Measurements from ENCODE around the gene TBC1D22A.

Gene TBC1D22A

DNA sequence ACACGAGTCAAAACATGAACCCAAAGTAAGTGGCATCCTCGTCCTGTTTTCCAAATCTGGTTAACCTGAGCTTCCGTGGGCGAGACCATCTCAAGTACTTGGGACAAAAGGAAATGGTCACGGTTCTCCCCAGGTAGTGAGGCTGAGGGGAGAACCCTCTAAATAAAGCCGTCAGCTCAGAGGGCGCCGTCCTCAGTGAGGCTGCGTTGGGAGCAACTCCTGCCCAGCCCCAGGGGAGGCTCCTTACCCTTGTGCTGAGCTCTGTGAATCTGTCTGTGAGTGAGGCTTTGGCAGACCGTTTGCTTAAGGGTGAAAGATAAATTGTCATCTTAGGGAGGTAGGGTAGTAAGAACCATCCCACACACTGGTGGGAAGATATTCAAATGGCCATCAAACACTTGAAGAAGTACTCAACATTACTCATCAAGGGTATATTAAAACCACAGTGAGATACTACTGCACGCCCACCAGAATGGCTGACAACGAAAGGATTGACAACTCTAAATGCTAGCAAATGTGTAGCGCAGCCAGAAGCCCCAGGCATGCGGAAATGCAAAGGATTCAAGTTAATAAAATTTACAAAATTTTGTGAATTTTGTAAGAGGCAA lies 321.0 kb downstream of the TBC1D22A start:
- Histone ChIP-seq H3K4me3 (ENCODE audit: low read length in 2 of 2) (no peak overlapping the region), H3K9me3 (ENCODE audit: control insufficient read depth in 2 of 2, low read length in 2 of 2) (peaks cover 0 to 2% of the 10 kb centered on the region in 2 donors), H3K36me3 (ENCODE audit: control insufficient read depth in 2 of 2, insufficient read depth in 2 of 2, low read length in 2 of 2) (no peaks in the 10 kb centered on the region), H3K27me3 (ENCODE audit: control insufficient read depth in 1 of 2, insufficient read depth in 2 of 2, low read length in 2 of 2) (no peaks in the 10 kb centered on the region), H3K4me1 (ENCODE audit: control insufficient read depth, insufficient read depth, low read length) (no peaks in the 10 kb centered on the region), H3K27ac (ENCODE audit: low read length) (no peak overlapping the region), H3K9ac (ENCODE audit: low read length in 2 of 2) (no peak overlapping the region)

- Histone ChIP-seq H3K9ac (ENCODE audit: low read length in 2 of 2) (no peak overlapping the region), H3K27ac (ENCODE audit: low read length) (no peak overlapping the region), H3K4me3 (ENCODE audit: low read length in 2 of 2) (no peak overlapping the region), H3K4me1 (ENCODE audit: control insufficient read depth, insufficient read depth, low read length) (no peaks in the 10 kb centered on the region), H3K9me3 (ENCODE audit: control insufficient read depth in 2 of 2, low read length in 2 of 2) (no peaks in the 10 kb centered on the region), H3K27me3 (ENCODE audit: control insufficient read depth in 1 of 2, insufficient read depth in 2 of 2, low read length in 2 of 2) (no peaks in the 10 kb centered on the region), H3K36me3 (ENCODE audit: control insufficient read depth in 2 of 2, insufficient read depth in 2 of 2, low read length in 2 of 2) (no peaks in the 10 kb centered on the region)
These were observed 321.8 kb downstream of the TBC1D22A start for GRCh38 chr22:47084226-47084625.

DNA sequence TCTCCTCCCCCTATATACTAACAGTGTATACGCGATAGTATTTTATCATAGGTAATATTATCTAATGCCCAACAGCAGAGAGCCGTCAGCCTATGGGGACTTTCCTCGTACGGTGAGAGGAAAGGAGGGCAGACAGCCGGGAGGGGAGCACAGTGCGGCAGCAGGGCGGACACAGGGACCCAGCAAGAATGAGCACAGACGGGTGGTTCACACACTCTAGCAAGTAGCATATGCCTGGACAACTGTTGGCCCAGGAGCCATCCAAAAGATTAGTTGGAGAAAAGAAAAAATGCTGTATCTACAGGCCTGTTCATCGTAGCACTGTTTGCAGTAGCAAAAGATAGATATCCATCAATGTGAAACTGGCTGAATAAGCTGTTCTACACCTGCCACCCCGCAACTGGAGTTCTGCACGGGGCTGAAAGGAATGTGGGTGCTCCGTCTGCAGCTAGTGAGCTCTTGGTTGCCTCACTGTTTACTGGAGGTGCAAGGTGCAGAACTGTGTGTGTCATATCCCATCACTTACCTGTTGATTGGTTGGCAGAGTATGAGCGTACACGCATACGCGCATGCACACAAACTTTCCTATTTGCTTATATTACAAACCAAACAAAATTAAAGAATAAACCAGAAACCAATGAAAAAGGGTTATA lies 324.3 kb downstream of the TBC1D22A start:
- Histone ChIP-seq H3K4me1 (ENCODE audit: control insufficient read depth, insufficient read depth, low read length) (peaks cover 6% of the 10 kb centered on the region), H3K4me3 (ENCODE audit: low read length in 2 of 2) (no peak overlapping the region), H3K9ac (ENCODE audit: low read length in 2 of 2) (no peak overlapping the region)

DNA sequence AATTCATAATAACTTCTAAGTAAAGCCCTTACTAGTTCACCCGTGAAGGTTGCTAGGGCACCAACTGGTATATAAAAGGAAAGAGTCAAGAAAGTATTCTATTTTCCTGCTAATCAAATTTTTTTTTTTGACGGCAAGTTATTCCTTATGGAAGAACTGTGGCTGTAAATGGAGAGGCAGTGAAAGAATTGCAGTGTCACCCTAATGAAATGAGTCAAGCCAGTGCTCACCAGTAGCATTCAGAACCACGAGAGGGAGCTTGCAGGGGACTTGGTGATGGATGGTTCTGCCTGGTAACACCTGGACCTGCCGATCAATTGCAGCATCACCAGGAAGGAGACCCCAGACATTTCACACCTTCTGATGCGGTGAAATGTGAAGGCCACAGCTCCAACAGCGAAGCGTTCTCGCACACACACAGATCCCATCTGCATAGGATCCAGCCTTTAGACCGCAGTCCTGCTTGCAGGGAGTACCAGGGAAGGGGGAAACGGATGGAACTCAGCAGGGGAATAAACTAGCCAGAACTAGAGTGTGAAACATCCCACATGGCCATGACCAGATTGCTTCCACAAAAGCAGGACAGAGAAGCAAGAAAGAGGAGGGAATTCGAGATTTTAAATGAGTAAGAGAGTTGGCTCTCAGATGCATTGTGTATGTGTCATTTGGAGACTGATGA lies 326.2 kb downstream of the TBC1D22A start:
- H3K9ac ChIP-seq (ENCODE audit: low read length in 2 of 2), result no peak overlapping the region
- H3K36me3 ChIP-seq (ENCODE audit: control insufficient read depth in 2 of 2, insufficient read depth in 2 of 2, low read length in 2 of 2), result no peaks in the 10 kb centered on the region
- H3K4me3 ChIP-seq (ENCODE audit: low read length in 2 of 2), result no peak overlapping the region
- H3K27me3 ChIP-seq (ENCODE audit: control insufficient read depth in 1 of 2, insufficient read depth in 2 of 2, low read length in 2 of 2), result no peaks in the 10 kb centered on the region
- peaks cover 9% of the 10 kb centered on the region for H3K4me1 ChIP-seq (ENCODE audit: control insufficient read depth, insufficient read depth, low read length)
- H3K27ac ChIP-seq (ENCODE audit: low read length), result no peak overlapping the region
- H3K9me3 ChIP-seq (ENCODE audit: control insufficient read depth in 2 of 2, low read length in 2 of 2), result no peaks in the 10 kb centered on the region

More for the DNA sequence above, 324.3 kb downstream of the TBC1D22A start:
- Histone ChIP-seq H3K36me3 (ENCODE audit: control insufficient read depth in 2 of 2, insufficient read depth in 2 of 2, low read length in 2 of 2) (no peaks in the 10 kb centered on the region), H3K27ac (ENCODE audit: low read length) (no peak overlapping the region), H3K9me3 (ENCODE audit: control insufficient read depth in 2 of 2, low read length in 2 of 2) (no peaks in the 10 kb centered on the region), H3K27me3 (ENCODE audit: control insufficient read depth in 1 of 2, insufficient read depth in 2 of 2, low read length in 2 of 2) (no peaks in the 10 kb centered on the region)

GRCh38 chr22:47089374-47089773 lies 326.9 kb downstream of the TBC1D22A start:
- H3K36me3 ChIP-seq (ENCODE audit: control insufficient read depth in 2 of 2, insufficient read depth in 2 of 2, low read length in 2 of 2), result no peaks in the 10 kb centered on the region
- no peak overlapping the region for H3K9ac ChIP-seq (ENCODE audit: low read length in 2 of 2)
- H3K4me1 ChIP-seq (ENCODE audit: control insufficient read depth, insufficient read depth, low read length), result peaks cover 9% of the 10 kb centered on the region
- no peak overlapping the region for H3K27ac ChIP-seq (ENCODE audit: low read length)
- H3K27me3 ChIP-seq (ENCODE audit: control insufficient read depth in 1 of 2, insufficient read depth in 2 of 2, low read length in 2 of 2), result no peaks in the 10 kb centered on the region
- H3K9me3 ChIP-seq (ENCODE audit: control insufficient read depth in 2 of 2, low read length in 2 of 2), result no peaks in the 10 kb centered on the region
- H3K4me3 ChIP-seq (ENCODE audit: low read length in 2 of 2), result no peak overlapping the region

DNA sequence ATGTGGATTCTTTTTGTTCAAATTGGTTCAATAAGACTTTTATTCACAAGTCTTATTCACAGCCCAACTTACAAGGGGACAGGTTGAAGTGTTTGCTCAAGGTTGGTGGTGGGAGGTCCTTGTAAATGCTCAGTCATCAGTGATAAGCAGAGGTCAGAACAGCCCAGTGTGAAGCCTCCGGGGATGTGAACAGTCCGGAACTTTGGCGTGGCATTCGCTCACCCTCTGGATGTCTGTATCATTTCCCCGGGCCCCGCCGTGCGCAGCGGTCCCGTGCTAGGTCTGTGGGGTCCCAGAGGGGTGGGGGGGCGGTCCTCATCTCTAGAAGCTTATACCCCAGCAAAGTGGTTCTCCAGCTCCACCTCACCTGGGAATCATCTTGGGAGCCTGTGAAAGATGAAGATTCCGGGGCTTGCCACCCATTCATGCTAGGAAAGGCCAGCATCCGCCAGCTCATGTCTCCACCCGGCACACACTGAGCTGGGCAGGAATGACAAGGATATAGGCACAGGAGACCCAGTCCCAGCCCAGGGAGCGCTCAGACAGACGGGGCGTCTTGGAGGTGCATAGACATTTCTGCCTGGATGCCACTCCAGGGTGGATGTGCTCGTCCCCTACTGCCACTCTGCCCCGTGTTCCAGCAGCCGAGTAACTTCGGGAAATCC lies 327.5 kb downstream of the TBC1D22A start:
- H3K4me3 ChIP-seq (ENCODE audit: low read length in 2 of 2), result peak overlapping the region; percentile 69 to 74
- H3K9ac ChIP-seq (ENCODE audit: low read length in 2 of 2), result no peak overlapping the region
- H3K9me3 ChIP-seq (ENCODE audit: control insufficient read depth in 2 of 2, low read length in 2 of 2), result no peaks in the 10 kb centered on the region
- no peaks in the 10 kb centered on the region for H3K36me3 ChIP-seq (ENCODE audit: control insufficient read depth in 2 of 2, insufficient read depth in 2 of 2, low read length in 2 of 2)
- H3K27ac ChIP-seq (ENCODE audit: low read length), result no peak overlapping the region
- H3K4me1 ChIP-seq (ENCODE audit: control insufficient read depth, insufficient read depth, low read length), result peaks cover 9% of the 10 kb centered on the region
- H3K27me3 ChIP-seq (ENCODE audit: control insufficient read depth in 1 of 2, insufficient read depth in 2 of 2, low read length in 2 of 2), result no peaks in the 10 kb centered on the region

DNA sequence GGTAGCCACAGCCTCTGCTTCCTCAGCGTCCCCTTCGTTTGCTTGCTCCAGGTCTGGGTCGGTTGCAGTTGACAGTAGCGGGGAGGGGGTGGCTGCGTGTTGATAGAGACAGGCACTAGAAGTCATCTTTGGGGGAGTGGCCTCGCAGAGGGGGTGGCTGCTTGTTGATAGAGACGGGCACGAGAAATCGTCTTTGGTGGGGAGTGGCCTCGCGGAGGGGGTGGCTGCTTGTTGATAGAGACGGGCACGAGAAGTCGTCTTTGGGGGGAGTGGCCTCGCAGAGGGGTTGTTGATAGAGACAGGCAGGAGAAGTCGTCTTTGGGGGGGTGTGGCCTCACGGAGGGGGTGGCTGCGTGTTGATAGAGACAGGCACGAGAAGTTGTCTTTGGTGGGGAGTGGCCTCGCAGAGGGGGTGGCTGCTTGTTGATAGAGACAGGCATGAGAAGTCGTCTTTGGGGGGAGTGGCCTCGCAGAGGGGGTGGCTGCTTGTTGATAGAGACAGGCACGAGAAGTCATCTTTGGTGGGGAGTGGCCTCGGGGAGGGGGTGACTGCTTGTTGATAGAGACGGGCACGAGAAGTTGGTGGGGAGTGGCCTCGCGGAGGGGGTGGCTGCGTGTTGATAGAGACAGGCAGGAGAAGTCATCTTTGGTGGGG lies 328.3 kb downstream of the TBC1D22A start:
- Histone ChIP-seq H3K4me3 (ENCODE audit: low read length in 2 of 2) (peak overlapping the region; percentile 69 to 74), H3K9ac (ENCODE audit: low read length in 2 of 2) (no peak overlapping the region), H3K36me3 (ENCODE audit: control insufficient read depth in 2 of 2, insufficient read depth in 2 of 2, low read length in 2 of 2) (no peaks in the 10 kb centered on the region), H3K4me1 (ENCODE audit: control insufficient read depth, insufficient read depth, low read length) (peaks cover 9% of the 10 kb centered on the region), H3K9me3 (ENCODE audit: control insufficient read depth in 2 of 2, low read length in 2 of 2) (no peaks in the 10 kb centered on the region), H3K27ac (ENCODE audit: low read length) (no peak overlapping the region), H3K27me3 (ENCODE audit: control insufficient read depth in 1 of 2, insufficient read depth in 2 of 2, low read length in 2 of 2) (no peaks in the 10 kb centered on the region)

DNA sequence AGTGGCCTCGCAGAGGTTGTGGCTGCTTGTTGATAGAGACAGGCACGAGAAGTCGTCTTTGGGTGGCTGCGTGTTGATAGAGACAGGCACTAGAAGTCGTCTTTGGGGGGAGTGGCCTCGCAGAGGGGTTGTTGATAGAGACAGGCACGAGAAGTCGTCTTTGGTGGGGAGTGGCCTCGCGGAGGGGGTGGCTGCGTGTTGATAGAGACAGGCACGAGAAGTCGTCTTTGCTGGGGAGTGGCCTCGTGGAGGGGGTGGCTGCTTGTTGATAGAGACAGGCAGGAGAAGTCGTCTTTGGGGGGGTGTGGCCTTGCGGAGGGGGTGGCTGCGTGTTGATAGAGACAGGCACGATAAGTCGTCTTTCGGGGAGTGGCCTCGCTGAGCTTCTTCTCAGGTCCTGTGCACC lies 328.8 kb downstream of the TBC1D22A start:
- H3K27me3 ChIP-seq (ENCODE audit: control insufficient read depth in 1 of 2, insufficient read depth in 2 of 2, low read length in 2 of 2), result no peaks in the 10 kb centered on the region
- peaks cover 9% of the 10 kb centered on the region for H3K4me1 ChIP-seq (ENCODE audit: control insufficient read depth, insufficient read depth, low read length)
- H3K9ac ChIP-seq (ENCODE audit: low read length in 2 of 2), result no peak overlapping the region
- no peaks in the 10 kb centered on the region for H3K9me3 ChIP-seq (ENCODE audit: control insufficient read depth in 2 of 2, low read length in 2 of 2)
- no peaks in the 10 kb centered on the region for H3K36me3 ChIP-seq (ENCODE audit: control insufficient read depth in 2 of 2, insufficient read depth in 2 of 2, low read length in 2 of 2)
- no peak overlapping the region for H3K27ac ChIP-seq (ENCODE audit: low read length)
- peak overlapping the region; percentile 69 to 74 for H3K4me3 ChIP-seq (ENCODE audit: low read length in 2 of 2)

- Histone ChIP-seq H3K9me3 (ENCODE audit: control insufficient read depth in 2 of 2, low read length in 2 of 2) (no peaks in the 10 kb centered on the region), H3K4me3 (ENCODE audit: low read length in 2 of 2) (no peak overlapping the region), H3K9ac (ENCODE audit: low read length in 2 of 2) (no peak overlapping the region), H3K4me1 (ENCODE audit: control insufficient read depth, insufficient read depth, low read length) (peaks cover 9% of the 10 kb centered on the region), H3K27ac (ENCODE audit: low read length) (no peak overlapping the region), H3K36me3 (ENCODE audit: control insufficient read depth in 2 of 2, insufficient read depth in 2 of 2, low read length in 2 of 2) (no peaks in the 10 kb centered on the region), H3K27me3 (ENCODE audit: control insufficient read depth in 1 of 2, insufficient read depth in 2 of 2, low read length in 2 of 2) (no peaks in the 10 kb centered on the region)
These were observed 329.7 kb downstream of the TBC1D22A start for GRCh38 chr22:47091921-47092700.

- Histone ChIP-seq H3K36me3 (ENCODE audit: control insufficient read depth in 2 of 2, insufficient read depth in 2 of 2, low read length in 2 of 2) (no peaks in the 10 kb centered on the region), H3K4me1 (ENCODE audit: control insufficient read depth, insufficient read depth, low read length) (peaks cover 9% of the 10 kb centered on the region), H3K9me3 (ENCODE audit: control insufficient read depth in 2 of 2, low read length in 2 of 2) (no peaks in the 10 kb centered on the region), H3K27ac (ENCODE audit: low read length) (no peak overlapping the region), H3K9ac (ENCODE audit: low read length in 2 of 2) (no peak overlapping the region), H3K4me3 (ENCODE audit: low read length in 2 of 2) (no peak overlapping the region), H3K27me3 (ENCODE audit: control insufficient read depth in 1 of 2, insufficient read depth in 2 of 2, low read length in 2 of 2) (no peaks in the 10 kb centered on the region)
These were observed 330.5 kb downstream of the TBC1D22A start for GRCh38 chr22:47092896-47093311.
